GM15510 (cell line): ENCODE data around the gene TIMM44.
A peak's percentile ranks its signal among the peaks of the same experiment; 100 is the strongest.

Experiments used
- POLR2A ChIP-seq: IDR thresholded peaks from 3 replicates; pipeline ENCODE4 v1.6.1; 2011; ENCODE audit warnings: borderline replicate concordance; ENCODE audit not compliant: insufficient read length; ENCODE audit errors: extremely low read depth

TIMM44 gene

DNA sequence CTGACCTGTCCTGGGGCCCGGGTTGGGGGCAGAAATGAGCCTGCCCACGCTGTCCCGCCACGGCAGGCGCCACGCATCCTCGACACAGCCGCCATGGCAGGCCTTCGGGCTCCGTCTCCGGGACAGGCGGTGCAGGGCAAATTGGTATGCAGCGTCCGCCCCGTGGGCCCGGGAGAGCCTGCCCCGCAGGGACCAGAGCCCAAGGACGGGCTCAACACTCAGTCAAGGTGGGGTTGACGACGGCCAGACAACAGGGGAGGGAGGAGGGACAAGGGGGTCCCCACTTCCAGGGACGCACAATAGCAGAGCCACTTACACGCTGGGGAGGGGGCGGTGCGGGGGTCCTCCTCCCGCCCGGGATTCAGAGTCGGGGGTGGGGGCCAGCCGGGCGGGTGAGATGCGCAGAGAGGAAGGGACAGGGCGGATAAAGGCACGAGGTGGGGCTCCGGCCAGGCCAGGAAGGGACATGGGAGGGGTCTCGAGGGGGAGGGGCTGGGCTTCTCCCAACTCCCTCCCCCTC lies 18.8 kb downstream of the TIMM44 start:
- TF ChIP-seq POLR2A = no peak

DNA sequence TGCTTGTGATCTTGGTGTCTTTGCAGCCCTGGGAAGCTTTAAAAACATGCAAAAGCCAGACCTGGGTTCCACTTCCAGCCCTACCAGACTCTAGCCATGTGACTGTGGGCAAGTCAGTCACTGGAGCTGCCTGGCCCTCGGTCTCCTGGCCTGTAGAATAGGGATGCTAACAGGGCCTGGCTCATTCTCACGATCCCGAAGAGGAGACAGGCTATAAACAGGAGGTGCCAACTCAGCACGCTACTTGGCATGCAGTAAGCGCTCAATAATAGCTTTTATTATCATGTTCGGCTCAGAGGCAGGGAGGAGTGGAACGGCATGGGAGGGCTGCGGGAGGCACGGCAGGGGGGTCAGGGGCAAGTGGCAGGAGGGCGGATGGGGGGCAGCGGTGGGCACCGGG lies 19.2 kb downstream of the TIMM44 start:
- no peak for TF ChIP-seq POLR2A

DNA sequence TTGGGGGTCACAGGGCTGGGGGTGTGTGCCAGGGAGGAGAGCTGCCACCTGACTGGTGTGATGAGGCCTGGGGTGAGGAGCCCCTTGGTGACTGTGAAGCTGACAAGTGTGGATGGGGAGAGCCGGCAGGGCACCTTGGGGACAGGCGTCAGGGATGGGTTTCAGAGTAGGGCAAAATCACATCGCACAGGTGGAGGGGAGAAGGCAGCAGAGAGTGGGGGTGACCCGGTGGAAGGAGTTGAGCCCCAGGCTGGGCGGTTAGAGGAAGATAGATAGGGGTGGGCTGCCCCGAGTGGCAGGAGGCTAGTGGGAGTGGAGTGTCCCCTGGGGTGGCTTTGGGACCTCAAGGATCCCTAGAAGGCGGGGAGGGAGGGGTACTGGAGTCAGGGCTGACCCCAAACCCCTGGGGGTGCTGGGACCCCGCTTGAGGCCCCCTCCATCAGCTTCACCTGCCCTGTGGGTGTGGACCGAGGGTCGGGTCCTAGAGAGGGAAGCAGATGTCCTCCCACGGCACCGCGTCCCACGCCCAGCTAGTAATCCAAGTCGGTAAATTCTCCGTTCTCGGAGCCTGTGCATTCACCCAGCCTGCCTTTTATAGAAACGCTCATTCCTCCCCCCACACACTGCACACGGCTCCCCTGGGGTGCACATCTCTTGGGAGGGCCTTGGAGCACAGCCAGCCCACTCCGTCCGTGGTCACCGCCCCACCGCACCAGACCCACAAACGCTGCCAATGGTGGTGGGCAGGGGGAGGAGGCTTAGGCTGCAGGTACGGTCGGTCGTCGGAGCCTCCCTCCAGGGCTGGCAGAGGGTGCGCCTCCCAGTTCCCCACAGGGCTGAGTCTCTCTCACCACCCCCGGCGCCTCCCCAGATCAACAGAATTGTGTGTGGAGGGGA lies 19.9 kb downstream of the TIMM44 start:
- TF ChIP-seq POLR2A = no peak

DNA sequence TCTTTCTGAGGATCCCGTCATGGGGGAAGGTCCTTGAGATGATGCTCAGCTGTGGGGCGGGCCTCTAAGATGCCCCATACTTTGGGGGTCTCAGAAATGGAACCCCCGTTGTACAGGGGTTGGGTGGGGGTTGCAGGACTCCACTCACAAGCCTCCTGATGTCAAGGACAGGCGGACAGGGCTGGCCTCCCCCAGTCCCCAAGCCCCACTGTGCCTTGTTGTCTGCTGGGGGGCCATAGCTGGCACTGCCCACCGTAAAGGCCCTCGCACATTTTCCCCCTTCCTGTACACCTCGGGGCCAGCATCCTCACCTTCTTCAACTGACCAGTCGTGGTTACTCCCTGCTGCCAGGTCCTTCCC lies 20.6 kb downstream of the TIMM44 start:
- no peak for TF ChIP-seq POLR2A

DNA sequence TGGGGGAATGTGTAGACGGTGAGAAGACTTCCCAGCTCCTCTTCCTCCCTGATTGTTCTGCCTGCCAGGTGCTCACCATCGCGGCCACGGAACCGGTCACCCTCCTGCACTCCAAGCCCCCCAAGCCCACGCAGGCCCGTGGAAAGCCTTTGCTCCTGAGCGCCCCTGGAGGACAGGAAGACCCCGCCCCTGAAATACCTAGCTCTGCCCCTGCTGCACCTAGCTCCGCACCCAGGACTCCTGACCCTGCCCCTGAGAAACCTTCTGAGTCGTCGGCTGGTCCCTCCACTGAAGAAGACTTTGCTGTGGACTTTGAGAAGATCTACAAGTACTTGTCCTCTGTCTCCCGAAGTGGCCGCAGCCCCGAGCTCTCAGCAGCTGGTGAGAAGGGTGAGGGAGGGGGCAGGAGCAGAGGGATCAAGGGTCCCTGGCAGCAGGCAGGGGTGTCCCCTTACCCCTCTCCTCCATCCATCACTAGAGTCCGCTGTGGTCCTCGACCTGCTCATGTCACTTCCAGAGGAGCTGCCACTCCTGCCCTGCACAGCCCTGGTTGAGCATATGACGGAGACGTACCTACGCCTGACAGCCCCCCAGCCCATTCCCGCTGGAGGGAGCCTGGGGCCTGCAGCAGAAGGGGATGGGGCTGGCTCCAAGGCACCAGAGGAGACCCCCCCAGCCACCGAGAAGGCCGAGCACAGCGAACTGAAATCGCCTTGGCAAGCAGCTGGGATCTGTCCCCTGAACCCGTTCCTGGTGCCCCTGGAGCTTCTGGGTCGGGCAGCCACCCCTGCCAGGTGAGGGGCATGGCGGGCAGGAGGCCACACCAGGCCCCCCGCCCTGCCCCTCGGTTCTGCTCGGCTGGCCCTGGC lies 21.3 kb downstream of the TIMM44 start:
- TF ChIP-seq POLR2A = no peak

DNA sequence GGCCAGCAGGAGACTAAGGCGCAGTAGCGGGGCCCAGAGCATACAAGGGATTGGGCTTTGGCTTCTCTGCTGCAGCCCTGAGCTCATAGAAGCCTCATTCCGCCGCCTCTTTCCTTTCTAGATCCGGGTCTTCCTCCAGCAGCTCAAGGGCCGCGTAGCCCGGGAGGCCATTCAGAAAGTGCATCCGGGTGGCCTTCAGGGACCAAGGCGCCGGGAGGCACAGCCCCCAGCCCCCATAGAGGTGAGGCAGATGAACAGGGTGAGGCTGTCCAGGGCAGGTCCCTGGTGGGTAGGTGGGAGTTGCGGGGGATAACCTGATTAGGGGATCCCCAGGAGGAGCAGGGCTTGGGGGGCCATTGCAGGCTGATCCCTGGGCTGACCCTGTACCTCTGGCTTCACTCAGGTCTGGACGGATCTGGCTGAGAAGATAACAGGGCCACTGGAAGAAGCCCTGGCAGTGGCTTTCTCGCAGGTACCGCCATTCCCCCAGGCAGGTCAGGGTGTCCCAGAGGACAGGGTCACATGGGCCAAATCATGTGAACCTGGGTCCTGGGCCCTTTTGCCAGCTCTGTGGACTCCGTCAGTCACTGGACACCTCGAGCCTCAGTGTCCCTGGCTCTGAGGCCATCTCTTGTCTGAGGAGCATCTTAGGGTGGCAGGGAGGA lies 22.0 kb downstream of the TIMM44 start:
- TF ChIP-seq POLR2A = no peak

DNA sequence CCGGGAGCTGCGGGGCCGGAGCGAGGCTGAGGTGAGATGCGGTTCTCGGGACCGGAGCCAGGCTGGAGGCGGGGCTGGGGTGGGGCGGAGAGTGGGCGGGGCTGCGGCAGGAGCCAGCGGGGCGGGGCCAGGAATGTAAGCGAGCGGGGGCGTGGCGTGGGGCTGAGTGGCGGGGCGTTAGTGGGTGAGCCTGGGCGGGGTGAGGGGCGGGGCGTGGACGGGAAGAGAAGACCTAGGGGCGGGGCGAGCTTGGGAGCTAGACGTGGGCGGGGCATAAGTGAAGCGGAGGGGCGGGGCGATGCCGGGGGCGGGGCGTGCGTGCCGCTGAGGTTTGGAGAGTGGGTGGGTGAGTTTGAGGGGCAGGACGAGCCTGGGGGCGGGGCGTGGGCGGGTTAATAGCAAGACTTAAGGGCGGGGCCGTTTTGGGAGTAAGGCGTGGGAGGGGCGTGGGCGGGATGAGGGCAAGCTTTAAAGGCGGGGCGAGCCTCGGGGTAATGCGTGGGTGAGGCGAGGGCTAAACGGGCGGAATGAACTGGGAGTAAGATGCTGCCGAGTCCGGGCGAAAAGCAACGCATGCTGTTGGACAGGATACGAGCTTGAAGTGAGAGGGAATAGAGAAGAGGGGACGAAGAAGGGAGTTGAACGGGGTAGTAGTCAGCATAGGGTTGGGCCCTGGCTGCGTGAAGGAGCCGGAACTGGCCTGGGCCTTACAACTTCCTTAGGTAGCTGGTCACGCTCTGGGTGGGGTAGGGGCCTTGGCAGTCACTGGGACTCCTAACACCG lies 22.8 kb downstream of the TIMM44 start:
- peak; percentile 23 for TF ChIP-seq POLR2A

DNA sequence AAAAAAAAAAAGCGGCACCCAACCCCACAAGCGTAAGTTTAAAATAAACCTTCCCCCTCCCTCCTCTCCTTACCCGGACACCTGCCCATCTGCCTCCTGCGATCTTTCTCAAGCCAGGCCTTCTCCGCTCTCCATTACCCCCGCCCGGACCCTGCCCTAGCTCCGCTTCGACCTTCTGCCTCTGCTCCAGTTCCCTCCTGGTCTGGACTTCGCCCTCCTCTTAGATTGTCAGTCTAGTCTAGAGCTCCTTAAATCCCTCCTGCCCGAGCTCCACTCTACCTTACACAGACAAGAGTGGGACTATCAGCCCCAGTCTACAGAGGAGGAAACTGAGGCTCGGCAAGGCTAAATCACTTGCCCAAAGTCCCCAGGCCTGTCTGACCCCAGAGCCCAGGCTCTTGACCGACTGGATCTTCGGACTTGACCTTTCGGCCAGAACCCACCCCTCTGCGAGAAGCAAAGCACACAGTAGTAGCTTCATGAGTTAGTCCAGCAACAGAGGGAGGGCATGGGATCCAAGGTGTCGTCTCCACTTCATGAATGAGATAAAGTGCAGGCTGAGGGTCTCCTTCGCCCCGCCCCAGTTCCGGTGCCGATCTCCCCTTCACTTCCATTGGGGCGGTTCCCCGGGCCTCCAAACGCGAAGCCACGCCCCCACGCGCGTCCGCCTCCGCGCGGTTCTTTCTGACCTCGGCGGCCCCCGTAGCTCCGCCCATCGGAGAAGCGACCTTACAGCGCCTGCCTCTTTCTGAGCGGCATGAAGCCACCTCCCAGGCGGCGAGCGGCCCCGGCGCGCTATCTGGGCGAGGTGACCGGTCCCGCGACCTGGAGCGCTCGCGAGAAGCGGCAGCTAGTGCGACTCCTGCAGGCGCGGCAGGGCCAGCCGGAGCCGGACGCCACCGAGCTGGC lies 23.6 kb downstream of the TIMM44 start, which contains the start of gene SNAPC2:
Gene SNAPC2 (plus strand): TSS at position 729 of the 909 bp plus-strand sequence. CDS start 29 bp downstream, at position 758.
- TF ChIP-seq POLR2A = peak; percentile 60

DNA sequence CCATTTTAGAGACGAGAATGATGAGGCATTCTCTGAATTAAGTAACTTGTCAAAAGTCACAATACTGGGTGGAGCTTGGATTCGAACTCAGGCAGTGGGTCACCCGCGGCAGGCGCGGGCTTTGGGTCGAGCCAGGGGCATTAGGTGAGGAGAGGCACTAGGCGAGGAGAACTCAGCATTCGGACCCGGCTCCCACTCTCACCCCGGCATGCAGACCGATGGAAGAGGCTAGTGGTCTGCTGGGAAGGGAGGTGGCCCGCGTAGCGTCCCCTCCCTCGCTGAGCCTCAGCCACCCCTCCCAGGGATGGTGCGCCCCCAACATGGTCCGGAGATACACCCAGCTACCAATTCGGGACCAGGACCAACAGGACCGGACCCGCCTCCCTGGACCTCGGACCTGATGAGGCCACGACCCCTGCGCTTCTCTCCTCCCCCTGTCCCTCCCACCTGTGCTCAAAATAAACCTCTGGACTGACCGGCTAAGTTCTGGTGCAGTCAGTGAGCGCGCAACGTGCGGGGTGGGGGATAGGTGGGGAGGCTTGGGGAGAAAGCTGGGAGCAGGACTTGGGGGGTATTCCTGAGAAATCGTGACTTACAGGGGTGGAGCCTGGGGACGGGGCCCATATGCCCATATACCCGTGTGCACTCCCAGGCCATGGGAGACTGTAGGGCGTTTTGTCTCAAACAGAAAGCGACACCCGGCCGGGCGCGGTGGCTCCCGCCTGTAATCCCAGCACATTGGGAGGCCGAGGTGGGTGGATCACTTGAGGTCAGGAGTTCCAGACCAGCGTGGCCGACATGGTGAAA lies 24.6 kb downstream of the TIMM44 start:
- no peak for TF ChIP-seq POLR2A

DNA sequence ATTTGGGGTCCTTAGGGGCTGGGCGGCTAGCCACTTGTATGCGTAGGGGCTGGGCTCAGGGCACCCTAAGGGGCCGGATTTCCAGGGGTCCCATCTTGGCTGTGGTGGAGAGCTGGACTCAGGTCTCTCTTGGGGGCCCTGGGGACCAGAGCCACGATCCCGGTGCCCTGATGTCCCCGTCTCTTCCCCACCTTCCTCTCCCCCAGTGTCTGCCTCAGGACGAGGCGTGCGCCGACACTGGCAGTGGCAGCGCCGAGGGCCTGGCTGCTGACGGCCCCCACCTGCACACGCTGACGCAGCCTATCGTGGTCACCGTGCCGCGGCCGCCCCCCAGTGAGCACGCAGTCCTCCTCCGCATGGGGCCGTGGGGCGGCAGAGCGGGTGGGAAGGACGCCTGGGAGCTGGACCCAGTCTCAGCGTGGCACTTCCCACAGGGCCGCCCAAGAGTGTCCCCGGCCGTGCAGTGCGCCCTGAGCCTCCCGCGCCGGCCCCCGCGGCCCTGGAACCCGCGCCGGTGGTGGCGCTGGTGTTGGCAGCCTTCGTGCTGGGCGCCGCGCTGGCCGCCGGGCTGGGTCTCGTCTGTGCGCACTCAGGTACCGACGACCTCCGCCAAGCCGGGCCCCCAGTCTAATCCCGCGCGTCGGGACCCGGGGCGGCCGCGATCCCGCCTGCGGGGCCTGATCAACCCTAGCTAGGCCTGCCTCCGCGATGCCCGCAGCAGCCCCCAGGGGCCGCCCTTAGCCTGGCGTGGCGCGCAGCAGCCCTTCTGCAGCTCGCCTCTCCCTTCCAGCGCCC lies 26.0 kb downstream of the TIMM44 start:
- TF ChIP-seq POLR2A = no peak

DNA sequence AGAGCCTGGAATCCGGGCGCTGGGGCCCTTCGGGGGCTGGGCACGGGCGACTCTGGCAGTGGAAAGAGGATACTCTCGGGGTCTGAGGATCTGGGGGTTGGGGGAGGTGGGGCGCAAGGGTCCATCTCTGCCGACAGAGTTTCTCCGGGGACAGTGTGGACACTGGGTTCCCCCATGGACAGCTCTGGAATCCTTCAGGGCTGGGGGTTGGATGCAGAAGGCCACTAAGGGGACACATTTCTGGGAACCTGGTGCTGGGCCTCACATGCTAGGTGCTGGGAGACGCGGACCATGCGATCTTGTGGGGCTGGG lies 26.6 kb downstream of the TIMM44 start:
- TF ChIP-seq POLR2A = no peak
